GM18502 (cell line): ENCODE results near the gene SLC12A7.

Source experiments
- ATAC-seq: cut with Tn5 transposase; IDR thresholded peaks from one replicate; pipeline ENCODE4 v1.9.1; 2021; ENCODE audit warnings: mild to moderate bottlenecking; ENCODE audit not compliant: unreplicated experiment, poor library complexity

SLC12A7 gene

DNA sequence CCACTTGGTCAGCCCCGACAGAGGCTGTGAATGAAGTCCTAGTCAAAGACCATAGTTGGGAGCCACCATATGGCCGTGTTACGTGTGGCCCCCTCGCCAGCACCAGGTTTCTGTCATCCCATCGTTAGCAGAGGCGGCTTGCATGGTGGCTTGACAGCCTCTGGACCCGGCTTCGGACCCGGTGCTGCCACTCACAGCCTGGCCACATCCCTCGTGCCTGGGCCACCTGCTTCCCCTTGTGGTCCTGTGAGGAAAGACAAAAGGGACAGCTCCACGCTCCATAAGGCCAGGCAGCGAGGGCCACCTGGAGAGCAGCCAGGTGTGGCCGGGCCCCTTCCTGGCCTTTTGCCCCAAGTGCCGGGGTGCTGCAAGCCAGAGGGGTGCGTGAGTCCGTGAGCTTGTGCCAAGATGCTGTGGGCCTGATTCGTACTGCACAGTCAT is 97.1 kb downstream of the SLC12A7 start:
- no peak for ATAC-seq

DNA sequence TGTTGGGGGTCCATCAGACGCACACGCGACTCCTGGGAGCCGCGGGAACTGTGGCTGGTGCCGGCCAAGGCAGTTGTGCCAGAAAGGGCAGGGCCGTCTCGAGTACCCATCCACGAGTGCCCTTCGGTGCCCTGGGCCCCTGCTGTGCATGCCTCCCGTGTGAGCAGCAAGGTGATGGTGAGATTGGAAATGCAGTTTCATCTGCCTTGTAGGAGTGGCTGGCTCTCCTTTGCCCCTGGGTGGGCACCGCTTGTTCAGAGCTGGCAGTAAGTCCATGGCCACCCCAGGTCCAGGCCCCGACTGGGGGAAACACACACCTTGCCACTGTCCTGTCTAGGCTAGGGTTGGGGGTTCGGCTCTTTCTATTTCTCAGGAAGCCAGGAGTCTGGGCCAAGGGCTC is 97.5 kb downstream of the SLC12A7 start:
- ATAC-seq, result no peak

GRCh38 chr5:1013948-1014301 is 97.9 kb downstream of the SLC12A7 start:
- no peak for ATAC-seq

DNA sequence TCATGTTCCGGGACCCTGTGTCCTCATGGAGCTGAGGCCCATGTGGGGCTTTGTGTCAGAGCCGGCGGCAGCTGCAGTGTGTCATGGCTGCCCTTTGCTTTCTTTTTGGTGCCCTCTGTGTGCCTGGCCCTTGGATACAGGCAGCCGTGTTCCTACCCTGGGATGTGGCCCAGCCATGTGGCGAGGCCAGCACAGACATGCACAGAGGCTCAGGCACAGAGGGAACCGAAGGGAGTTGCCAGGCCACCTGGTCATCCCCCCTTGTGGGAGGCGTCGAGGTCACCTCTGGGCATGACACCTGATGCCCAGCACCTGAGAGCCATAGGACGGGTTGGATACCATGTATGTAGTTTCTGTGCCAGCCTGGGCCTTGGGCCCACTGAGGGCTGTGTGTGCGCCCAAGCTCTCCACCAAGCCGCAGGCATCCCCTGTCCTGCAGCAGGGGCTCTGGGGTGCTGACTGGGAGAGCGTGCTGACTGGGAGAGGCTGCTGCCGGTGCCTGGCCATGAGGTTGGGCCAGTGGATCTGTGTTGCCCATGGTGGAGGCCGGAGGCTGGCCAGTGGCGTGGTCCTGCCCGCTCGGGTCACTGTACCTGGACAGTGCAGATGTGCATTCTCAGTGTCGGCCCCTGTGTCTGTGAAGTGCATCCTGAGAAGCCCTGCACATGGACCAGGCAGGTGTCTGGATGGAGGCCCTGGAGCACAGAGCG is 98.5 kb downstream of the SLC12A7 start:
- no peak for ATAC-seq

DNA sequence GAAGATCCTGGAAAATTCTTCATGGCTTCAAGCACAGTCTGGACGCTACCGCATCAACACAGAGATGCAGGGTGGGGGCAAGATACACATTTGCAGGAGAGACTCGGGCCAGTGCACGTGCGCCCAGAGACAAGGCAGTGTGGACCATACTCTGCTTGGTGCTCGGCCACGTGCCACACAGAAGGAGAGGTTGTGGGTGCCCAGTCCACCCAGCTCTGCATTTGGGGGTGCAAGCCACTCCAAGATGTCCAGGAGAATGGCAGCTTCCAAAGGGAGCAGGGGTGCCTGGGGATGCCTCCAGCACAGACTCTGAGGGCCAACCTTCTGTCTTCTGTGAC is 99.0 kb downstream of the SLC12A7 start:
- ATAC-seq, result no peak

- no peak for ATAC-seq
Measured at GRCh38 chr5:1012313-1012841, 99.5 kb downstream of the SLC12A7 start.

- no peak for ATAC-seq
Measured at GRCh38 chr5:1011741-1012312, 100.0 kb downstream of the SLC12A7 start.

DNA sequence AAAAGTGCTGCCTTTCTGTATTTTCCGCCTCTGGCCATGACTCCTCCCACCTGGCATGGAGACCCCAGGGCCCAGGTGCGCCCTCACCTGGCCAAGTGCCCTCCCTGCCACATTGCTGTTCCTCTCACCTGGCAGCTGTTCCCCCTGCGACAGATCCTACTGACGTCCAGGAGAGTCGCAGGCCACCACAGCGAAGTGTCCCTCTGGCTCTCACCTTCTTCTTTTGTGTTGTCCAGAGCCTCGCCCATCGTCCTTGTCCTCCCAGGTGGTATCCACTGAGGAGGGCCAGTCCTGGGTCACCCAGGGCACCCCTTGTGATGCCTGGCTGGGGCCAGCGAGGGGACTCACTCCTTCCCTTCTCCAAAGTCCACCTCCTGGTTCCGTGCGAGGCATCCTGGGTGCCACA is 100.6 kb downstream of the SLC12A7 start:
- ATAC-seq, result no peak

DNA sequence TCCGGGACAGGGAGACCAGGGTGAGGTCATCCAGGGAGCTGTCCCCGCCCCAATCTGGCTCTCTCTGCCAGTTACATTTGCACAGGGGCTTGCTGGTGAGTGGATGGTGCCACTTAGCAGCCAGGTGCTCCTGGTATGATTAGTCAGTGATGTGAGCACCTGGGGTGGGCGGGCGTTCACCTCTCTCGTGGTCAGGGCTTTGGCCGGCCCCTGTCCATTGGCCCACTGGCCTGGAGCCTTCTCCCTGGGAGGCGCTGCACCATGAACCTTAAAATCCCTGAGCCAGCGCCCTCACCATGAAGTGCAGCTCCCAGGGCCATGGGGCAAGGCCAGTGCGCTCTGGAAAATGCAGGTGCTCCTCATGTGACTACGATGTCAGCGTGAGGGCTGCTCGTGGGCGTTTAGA is 101.2 kb downstream of the SLC12A7 start:
- ATAC-seq, result no peak

DNA sequence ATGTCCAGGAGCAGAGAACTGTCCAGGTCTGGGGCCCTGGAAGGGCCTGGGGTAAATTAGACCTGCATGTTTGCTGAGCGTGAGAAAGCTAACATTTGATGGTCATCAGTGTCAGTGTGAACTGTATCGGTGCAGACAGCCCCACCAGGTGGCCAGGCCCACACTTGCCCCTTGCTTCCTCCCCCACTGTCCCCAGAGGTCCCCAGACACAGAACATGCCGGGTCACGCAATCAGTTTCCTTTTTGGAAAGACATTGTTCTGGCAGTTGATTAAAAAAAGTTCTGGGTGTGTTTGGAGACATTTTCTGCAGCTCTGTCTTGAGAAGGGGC is 101.7 kb downstream of the SLC12A7 start:
- ATAC-seq, result no peak

DNA sequence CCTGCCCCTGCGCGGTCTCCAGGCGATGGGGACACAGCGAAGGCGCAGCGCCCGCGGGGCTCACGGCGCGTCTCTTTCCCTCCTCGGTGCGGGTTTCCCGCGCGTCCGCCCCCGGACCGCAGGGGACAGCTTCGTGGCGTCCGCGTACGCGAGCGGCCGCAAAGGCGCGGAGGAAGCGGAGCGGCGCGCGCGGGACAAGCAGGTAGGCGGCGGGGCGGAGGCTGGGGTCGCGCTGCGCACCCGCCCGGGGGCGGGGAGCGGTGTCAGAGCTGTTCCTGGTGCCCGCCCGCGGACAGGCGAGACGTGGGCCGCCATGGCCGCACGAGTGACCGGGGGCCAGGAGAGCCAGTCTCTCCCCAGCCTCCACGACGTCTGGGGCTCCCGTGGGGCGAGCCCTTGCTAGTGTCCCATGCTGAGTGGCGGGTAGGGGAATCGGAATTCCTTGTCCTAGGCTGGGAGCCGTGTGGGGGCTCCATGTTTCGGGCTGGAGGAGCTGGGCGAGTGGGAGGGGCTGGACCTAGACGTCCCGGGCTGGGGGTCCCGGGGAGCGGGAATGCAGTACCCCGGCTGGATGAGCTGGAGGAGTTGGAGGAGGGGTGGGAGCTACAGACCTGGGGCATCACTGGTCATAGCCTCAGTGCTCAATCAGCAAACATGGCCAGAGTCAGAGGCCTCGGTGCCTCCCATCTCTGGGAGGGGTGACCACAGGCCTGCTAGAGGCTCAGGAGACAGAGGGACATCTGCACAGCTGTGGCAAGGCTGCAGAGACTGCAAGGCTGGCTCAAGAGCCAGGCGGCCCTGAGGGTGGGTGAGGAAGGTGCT is 102.3 kb downstream of the SLC12A7 start:
- no peak for ATAC-seq

DNA sequence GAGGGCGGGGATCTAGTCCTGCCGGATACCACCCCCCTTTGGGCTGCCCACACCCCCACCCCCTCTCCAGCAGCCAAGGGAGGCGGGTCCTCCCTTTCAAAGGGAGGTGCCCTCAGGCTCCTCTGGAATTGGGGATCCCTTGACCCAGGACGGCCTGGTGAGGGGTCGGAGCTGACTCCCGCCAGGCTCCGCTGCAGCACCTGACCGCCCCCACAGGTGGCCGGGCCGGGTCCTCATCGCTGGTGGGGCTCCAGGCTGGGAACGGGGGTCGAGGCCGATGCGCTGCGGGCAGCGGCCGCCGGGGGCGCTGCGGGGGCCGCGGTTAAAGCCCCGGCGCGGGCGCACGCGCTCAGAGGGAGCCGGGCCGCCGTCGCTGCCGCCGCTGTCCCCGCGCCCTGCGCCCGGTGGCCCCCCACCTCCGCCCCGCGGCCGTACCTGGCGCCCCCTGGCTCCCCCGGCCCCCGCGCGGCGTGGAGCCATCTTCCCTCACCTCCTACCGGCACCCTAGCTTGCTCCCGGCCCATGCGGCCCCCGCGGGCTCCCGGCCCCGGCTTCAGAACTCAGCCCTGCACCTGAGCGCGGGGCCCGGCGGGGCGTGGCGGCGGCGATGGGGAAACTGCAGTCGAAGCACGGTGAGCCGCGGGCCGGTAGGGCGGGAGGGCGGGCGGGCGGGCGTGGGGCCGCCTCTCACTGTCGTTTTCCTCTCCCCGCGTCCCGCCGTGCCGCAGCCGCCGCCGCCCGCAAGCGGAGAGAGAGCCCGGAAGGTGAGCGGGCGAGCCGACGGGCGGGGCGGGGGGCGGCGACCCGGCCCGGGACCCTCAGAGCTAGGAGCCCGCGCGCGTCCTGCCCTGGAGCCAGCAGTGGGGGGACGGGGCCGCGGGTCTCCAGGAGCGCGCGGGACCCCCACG is 103.2 kb downstream of the SLC12A7 start, which contains the start of gene NKD2:
Gene NKD2 (plus strand): TSS at position 352 of the 908 bp plus-strand sequence. CDS start 256 bp downstream, at position 608.
- peak; percentile 45 for ATAC-seq

- no peak for ATAC-seq
Measured at GRCh38 chr5:1007681-1008450, 104.0 kb downstream of the SLC12A7 start.

DNA sequence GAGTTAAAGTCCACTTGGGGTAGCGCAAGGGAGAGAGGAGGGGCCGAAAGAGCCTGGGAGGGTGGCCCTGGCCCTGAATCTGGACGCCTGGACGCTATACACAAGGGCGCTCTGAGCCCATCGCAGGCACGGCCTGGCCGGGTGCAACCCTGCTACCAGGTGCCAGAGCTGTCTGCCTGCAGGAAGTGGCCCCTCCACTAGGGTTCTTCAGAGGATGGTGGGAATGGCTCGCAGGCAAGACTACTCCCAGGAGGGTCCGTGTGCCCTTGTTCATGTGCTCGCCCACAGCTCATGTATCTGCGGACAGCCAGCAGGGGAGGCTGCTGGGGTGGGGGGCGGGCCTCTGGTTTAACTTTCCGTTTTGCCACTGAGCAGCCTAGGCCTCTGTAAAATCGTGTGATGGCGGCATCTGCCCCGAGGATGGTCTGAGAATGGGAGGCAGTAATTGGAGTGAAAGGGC is 104.6 kb downstream of the SLC12A7 start:
- ATAC-seq, result no peak

DNA sequence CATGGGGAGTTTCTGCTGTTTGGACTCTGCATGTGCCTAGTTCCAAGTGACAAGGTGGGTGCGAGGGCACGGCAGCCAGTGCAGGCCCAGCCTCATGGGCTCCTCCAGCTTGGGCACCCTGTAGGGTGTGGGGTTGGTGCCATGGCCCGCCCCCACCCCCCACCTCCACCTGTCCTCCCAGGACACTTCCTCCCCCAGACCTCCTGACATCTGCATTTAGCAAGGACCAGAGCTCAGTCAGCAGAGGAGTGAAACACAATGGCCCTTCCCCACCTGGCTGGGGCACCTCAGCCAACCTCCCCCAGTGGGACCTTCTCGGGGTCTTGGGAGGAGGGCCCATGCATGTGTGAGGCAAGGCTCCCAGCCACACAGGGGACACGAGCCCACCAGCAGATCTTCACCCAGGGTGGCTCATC is 105.2 kb downstream of the SLC12A7 start:
- ATAC-seq, result no peak

DNA sequence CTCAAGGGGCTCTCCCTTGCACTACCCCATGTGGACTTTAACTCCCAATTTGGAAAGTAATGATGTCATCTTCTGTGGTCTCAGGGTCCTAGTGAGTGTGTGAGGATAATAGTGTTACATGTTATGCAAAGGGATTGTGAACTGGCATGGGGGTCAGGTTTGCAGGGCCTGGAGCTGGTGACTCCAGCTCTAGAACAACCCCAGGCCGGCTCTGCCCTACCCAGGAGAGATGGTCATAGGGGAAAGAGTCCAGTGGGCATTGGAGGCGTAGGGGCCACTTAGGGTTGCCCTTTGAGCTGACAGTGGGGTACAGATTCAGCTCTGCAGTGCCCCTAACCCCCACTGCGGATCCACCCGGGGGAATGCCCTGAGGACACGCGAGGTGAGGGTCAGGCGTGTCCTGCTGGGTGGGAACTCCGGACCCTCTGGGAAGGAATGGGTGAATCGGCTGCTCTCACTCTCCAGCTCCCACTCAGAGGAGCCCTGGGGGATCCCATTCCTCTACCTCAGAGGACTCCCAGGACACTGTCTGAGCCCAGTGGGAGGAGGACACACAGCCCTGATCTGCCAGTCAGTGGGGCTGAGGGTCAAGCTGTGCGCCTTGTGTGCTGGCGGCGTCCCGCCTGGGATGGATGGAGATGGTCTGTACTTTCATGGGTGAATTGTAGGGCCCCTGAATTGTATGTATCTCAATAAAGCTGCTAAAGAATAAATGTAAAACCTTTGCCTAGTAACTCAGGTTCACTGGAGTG is 105.8 kb downstream of the SLC12A7 start:
- no peak for ATAC-seq

GRCh38 chr5:1005249-1005851 is 106.5 kb downstream of the SLC12A7 start:
- no peak for ATAC-seq

GRCh38 chr5:1004461-1005248 is 107.2 kb downstream of the SLC12A7 start:
- ATAC-seq, result peak; percentile 67
